Kidney tubule cell (primary cell): ENCODE measurements around the gene ADAMTS10.
"Not testable (repeated sequence)": the region's sequence is repeated elsewhere in the genome, so short reads cannot be mapped to it uniquely, and the experiment has no call there.

ENCODE experiments used
- DNase-seq: peaks from one replicate; pipeline ENCODE4 v3.0.0-alpha.2; 2018; ENCODE audit warnings: low spot score

The ADAMTS10 gene

GRCh38 chr19:8593931-8594330, 16.6 kb downstream of the ADAMTS10 start:
- DNase-seq, result no peak

DNA sequence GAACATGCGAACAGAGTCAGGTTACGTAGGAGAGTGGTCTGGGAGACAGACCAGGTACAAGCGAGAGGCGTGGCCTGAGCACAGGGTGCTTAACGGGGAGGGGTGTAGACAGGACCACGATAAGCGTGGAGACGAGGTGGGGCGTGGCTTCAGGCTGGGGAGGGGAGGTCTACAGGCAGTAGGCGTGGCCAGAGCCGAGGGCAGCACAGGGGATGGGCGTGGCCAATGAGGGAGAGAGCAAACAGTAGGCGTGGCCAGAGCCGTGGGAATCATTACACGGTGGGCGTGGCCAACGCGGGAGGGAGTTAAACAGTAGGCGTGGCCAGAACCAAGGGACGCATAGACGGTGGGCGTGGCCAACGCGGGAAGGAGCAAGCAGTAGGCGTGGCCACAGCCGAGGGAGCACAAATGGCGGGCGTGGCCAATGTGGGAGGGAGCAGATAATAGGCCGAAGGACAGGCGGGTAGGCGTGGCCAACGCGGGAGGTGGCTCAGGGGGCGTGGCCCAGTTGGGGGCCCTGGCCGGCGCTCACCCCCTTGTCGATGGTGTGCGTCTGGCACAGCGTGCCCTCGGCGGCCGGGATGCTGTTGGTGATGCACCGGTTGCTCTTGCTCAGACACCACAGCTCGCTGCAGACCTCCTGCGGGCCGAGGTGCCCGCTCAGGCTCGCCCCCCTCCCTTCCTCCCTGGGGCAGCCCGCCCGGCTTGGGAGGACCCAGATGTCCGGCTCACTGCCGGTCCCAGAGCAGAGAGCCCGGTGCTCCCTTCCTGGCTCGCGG, 18.1 kb downstream of the ADAMTS10 start:
- peak; percentile 67 for DNase-seq

DNA sequence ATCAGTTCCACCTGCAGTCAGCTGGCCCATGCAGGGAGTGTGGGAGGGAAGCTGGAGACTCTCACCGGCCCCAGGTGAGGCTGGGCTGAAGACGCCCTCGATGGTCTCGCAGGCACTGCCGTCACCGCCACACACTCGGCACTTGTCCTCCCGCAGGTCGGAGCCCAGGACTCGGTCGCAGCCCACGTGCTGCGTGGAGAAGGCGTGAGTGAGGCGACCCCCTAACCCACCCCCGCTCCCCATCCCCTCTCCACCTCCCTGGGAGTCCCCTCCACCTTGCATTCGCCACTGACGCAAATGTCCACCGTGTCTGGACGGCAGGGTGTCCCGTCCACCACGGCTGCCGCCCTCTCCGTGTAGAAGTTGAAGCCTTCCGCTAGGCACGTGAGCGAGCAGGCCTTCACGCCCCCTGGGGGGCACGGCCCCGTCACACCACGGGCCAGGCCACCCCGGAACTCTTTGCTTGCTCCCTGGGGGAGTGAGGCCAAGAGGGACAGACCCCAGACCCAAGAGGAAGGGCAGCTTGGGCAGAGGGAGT, 21.3 kb downstream of the ADAMTS10 start:
- DNase-seq, result no peak

DNA sequence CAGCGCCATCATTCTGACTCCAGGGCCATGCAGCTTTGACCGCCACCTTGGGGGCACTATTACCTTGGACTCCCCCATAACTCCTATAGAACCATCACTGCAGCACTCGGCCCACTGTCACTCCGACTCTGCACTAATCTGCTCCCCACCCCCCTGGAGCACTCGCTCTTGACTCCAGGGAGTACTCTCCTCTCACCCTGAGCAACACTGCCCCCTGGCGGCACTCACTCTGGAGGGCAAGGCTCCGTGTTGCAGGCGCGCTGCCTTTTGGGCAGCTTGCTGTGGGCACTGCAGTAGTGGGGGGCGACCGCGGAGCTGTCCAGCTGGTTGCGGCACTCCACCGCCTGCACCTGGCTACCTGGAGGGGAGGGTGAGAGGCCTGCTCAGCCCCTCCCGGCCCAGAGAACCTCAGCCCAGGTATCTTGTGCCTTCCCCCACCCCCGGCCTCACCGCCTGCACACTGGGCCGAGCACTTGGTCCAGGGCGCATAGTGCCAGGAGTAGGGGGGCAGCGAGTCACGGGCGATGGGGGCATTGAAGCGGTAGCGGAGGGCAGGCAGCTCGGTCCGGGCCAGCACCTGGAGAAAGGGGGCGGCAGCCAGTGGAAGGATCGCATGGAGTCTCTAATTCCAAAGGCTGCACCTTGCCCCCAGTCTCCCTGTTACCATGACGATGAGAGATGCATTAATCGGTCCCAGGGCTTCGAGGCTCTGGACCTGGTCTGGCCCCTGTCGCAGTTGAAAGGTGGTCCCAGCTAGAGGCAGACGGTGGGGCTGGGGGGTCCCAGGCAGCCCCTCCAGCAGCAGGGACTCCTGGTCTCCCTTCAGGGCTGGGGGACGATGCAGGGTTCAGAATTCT, 24.4 kb downstream of the ADAMTS10 start:
- DNase-seq, result no peak

DNA sequence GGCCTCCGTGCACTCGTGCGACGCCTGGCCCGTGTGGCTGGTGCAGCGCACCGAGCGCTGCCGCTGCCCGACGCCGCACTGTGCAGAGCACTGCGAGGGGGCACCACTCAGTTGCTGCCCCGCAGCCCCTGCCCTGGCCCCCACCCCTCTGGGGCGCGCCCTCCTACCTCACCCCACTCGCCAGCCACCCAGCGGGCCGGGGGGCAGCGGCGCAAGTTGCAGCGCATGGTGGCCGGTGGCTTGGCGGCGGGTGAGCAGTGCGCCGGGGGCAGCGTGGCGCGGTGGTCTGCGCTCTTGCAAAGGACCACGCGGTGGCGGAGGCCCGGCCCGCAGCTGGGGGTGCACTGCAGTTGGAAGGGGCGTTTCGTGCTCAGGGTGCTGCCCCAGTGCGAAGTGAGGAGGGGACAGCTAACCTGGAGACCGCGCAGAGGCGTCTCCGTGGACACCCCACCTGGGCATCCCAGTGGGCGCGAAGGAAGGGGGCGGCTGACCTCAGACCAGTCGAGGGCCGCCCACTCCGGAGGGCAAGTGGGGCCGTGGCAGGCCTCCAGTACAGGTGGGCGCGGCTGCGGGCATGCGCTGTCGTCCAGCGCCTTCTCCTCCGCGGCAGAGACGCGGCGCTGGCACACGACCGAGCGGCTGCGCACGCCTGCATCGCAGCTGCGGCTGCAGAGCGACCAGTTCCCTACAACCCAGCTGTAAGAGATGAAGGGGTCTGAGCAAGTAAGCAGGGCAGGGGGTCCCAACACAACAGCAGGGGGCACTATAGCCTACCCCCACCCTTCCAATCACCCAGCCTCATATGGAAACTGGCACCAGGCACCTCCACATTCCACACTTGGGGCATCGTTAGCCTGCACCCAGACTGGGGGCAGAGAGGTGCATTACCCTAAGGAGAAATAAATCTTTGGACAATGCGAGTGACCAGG, 25.3 kb downstream of the ADAMTS10 start:
- DNase-seq, result no peak

- DNase-seq, result peak; percentile 71
Measured at GRCh38 chr19:8580710-8581281, 29.7 kb downstream of the ADAMTS10 start.

DNA sequence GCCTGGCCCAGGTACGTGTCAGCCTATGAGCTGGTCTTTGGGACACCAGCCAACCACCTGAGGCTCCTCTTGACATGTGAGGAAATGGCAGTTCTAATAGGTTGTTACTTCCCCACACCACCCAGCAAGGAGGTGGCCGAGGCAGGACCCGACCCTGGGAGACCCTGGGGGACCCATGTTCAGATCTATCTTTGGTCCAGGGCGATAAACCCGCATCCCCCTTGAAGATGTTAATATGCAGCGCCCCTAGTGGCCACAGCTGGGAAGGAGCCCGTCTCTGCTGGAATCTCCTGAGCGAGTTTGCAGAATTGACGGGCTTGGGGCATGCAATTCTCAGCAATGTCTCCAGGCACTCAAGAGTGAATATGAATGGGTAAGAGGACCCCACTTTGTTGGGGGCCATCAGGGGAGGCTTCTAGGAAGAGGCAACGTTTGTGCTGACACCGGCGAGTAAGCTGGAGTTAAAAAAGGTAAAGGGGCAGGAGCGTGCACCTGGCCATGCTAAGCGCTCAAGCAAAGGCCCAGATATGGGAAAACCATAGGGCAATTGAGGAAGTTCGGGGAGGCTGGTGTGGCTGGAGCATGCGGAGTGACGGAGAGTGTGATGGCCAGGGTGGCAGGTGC, 31.8 kb downstream of the ADAMTS10 start:
- DNase-seq, result peak; percentile 57

GRCh38 chr19:8577741-8578140, 32.8 kb downstream of the ADAMTS10 start:
- no peak for DNase-seq

DNA sequence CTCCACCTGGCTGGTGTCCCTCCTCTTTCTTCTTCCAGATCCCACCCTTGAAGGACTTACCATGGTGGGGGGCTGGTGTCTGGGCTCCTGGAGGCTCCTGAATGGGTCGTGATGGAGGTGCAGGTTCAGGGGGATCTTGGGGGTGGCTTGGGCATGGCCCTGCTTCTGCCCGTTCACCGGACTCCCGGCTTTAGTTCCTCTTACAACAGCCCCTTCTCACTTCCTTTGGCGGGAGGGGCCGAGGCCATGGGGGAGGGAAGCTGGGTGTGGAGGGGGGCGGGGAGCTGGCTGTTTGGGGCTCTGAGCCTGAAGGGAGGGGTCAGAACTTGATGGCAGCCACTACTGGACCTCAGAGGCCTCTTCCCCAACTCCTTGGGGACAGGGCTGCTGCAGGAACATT, 33.3 kb downstream of the ADAMTS10 start, which contains the start of gene MYO1F:
Gene MYO1F (minus strand): TSS at position 196 of the 400 bp plus-strand sequence. CDS start 133 bp downstream, at position 63.
- no peak for DNase-seq

DNA sequence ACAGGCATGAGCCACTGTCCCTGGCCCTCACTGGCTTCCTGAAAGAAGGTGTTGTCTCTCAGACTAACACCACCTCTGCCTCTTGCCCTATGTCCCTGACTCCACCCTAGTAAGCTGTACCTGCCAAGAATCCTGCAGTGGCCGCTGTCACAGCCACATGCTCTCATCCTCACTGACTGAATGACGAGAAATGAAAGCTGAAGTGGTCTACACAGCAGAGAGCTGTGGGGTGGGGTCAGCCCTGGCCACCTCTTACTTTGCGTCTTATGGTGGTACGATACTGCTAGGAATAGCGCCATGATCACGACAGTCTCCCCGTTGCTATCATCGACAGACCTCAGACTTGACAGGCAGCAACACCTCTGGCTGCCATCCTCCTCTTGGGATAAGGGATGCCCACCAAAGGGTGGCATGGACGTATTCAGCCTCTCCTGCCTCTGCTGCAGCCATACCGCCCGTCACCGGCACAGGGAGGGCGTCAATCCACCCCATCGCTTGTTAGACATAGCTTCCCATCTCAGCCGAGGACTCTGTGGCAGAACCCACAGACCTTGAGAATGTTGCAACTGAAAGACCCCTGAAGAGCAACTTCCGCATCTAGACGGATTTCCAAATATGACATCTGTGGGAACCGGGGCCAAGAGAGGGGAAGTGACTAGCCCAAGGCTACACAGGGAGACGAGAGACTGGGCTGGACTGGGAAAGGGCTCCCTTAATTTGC, 34.1 kb downstream of the ADAMTS10 start:
- no peak for DNase-seq

GRCh38 chr19:8575467-8575997, 35.0 kb downstream of the ADAMTS10 start:
- DNase-seq, result no peak

GRCh38 chr19:8574619-8574922, 35.9 kb downstream of the ADAMTS10 start:
- DNase-seq, result not testable (repeated sequence)

- no peak for DNase-seq
Measured at GRCh38 chr19:8573316-8573715, 37.2 kb downstream of the ADAMTS10 start.

- peak; percentile 19 for DNase-seq
Measured at GRCh38 chr19:8571006-8571411, 39.5 kb downstream of the ADAMTS10 start.

GRCh38 chr19:8569066-8569771, 41.3 kb downstream of the ADAMTS10 start:
- peak; percentile 80 for DNase-seq

- no peak for DNase-seq
Measured at GRCh38 chr19:8567522-8568172, 42.9 kb downstream of the ADAMTS10 start.

- no peak for DNase-seq
Measured at GRCh38 chr19:8566855-8567254, 43.7 kb downstream of the ADAMTS10 start.

GRCh38 chr19:8564866-8565265, 45.6 kb downstream of the ADAMTS10 start:
- DNase-seq, result not testable (repeated sequence)
